Mucosa of descending colon (tissue), 3 donors: ENCODE data around the gene KNG1. TPM values are rescaled to one million over a fixed set of nuclear protein-coding genes. Genes with fewer than 3 reads are reported as not detected.
A peak's percentile ranks its signal among the peaks of the same experiment; 100 is the strongest.

ENCODE experiments used
- ATAC-seq: fragments of 200-7000 bp; cut with Tn5 transposase; one replicate; pipeline ENCODE4 v1.9.1; 2020; ENCODE audit warnings: mild to moderate bottlenecking, moderate library complexity
- DNase-seq, 3 donors: peaks; one replicate each; pipeline ENCODE4 v3.0.0-alpha.2; 2020
- H3K36me3 ChIP-seq: fragments of 200-600 bp; one replicate; pipeline ENCODE4 v1.8.0; 2021; ENCODE audit warnings: low read depth, mild to moderate bottlenecking
- H3K4me1 ChIP-seq: fragments of 200-600 bp; one replicate; pipeline ENCODE4 v1.8.0; 2021; ENCODE audit warnings: low read depth, mild to moderate bottlenecking
- H3K4me3 ChIP-seq: fragments of 200-600 bp; one replicate; pipeline ENCODE4 v1.8.0; 2021; ENCODE audit warnings: mild to moderate bottlenecking
- H3K9me3 ChIP-seq: fragments of 200-600 bp; one replicate; pipeline ENCODE4 v1.8.0; 2021; ENCODE audit warnings: mild to moderate bottlenecking
- intact Hi-C, 2 donors: fragments of 100-400 bp; cut with DNase I in 1 of 2; cut with micrococcal nuclease in 1 of 2; formaldehyde crosslinking; loops; one replicate each; pipeline versions ENCODE4 v1.11.0 to v1.11.1; 2022; cut with DNase I, micrococcal nuclease
- microRNA-seq: library from miRNA; unstranded; fragments of <30 nt; microRNA quantifications from one replicate; pipeline ENCODE4, GENCODE V29; 2019
- total RNA-seq, 3 donors: library from RNA; stranded (reverse); fragmentation: NEBNext Ultra II Directional in 2 of 3; extraction: Animal tissue kit (Norgen Biotek cat#: 25700) in 2 of 3; gene quantifications; one replicate each; pipeline versions ENCODE4 v1.2.1 to v1.2.4, GENCODE V29; 2021 to 2023
- TF ChIP-seq, protein P1 (sequence below): fragments of 200-600 bp; IDR thresholded peaks from one replicate; pipeline ENCODE4 v1.8.0; 2022; ENCODE audit warnings: antibody characterized with exemption, mild to moderate bottlenecking
- donor health status: DM: no; HTN: no; CAD: no; lungs with moderate emphysema.
- donor health status: DM: no; HTN: no; CAD: no.
- donor health status: DM: no; HTN: yes; CAD: no.

KNG1 gene
- total RNA-seq, 3 donors from 2014 or later, result 0.12 to 3.2 (median 0.44) TPM

DNA sequence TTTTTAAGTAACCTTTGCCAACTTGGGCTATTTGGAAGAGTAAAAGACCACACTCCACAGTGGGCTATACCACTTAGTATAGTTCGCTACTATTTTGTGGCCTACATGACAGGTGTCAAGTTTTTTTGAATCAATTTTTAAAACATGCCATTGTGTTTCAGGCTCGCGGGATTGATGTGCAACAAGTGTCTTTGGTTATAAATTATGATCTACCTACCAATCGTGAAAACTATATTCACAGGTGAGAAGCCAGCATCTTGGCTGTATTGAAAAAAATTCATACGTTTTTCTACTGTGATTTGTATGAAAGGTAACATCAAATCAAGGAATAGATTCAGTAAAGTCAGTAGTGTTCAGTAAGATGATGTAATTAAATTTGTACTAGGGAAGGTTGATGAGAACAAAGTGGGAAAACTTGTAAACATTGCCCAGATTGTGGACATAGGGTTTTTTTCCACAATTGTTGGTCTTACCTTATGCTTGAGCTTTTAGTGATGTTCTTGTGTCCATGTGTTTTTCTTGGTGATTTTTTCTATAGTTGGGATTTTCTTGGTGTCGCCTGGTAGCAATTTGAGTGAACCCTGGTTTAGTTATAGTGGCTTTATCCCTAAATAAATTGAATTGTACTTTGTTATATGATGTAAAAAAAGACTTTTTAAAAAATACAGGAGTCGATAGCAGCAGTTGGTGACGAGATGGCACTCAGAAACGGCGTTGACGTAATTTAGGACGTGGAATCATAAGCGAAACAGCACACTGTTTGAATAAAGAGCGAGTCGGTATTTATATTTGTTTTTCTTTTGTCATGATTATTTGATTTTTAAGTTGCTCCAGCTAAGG lies 70.7 kb downstream of the KNG1 start:
- no peak for ATAC-seq
- intact Hi-C loops, result loop anchor here in 1 of 2 donors (5.0 to 10.0 kb wide), 2 partner anchors 853 to 1456 kb away; partner anchors contain the start of gene TRA2B
- H3K36me3 ChIP-seq, result peaks cover 8% of the 10 kb centered on the region
- TF ChIP-seq, protein P1, sequence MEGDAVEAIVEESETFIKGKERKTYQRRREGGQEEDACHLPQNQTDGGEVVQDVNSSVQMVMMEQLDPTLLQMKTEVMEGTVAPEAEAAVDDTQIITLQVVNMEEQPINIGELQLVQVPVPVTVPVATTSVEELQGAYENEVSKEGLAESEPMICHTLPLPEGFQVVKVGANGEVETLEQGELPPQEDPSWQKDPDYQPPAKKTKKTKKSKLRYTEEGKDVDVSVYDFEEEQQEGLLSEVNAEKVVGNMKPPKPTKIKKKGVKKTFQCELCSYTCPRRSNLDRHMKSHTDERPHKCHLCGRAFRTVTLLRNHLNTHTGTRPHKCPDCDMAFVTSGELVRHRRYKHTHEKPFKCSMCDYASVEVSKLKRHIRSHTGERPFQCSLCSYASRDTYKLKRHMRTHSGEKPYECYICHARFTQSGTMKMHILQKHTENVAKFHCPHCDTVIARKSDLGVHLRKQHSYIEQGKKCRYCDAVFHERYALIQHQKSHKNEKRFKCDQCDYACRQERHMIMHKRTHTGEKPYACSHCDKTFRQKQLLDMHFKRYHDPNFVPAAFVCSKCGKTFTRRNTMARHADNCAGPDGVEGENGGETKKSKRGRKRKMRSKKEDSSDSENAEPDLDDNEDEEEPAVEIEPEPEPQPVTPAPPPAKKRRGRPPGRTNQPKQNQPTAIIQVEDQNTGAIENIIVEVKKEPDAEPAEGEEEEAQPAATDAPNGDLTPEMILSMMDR, result no peak
- H3K4me3 ChIP-seq, result no peak overlapping the region
- no peaks in the 10 kb centered on the region for H3K9me3 ChIP-seq
- no peak for DNase-seq
- peaks cover 33% of the 10 kb centered on the region for H3K4me1 ChIP-seq

DNA sequence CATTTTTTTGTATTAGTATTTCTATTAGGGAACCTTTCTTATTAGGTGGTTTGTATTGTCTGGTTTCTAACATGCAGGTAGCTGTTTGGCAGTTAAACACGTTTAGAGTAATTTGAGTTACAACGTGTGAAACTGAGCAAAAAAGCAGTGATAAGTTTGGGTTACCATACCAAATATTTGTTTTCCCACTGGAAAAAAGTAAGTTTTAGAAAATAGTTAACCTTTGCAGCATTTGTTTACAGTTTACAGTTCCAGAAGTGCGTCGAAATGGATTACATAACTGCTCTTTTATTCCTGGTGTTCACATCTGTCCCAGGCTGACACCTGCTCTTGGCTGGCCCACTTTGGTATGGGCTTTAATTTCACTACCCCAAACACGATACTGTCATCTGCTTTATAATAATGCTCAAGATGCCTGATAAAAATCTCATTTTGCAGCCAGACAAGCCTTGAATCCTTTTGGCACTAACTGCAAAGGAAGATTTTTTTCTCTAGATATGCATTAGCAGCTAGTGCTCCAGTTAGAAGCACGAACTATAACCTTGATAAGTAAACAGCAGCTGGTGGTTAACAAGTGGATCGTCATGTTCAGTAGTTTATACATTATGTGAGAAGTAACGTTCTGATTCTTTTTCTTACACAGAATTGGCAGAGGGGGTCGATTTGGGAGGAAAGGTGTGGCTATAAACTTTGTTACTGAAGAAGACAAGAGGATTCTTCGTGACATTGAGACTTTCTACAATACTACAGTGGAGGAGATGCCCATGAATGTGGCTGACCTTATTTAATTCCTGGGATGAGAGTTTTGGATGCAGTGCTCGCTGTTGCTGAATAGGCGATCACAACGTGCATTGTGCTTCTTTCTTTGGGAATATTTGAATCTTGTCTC lies 71.6 kb downstream of the KNG1 start:
- H3K9me3 ChIP-seq, result no peaks in the 10 kb centered on the region
- H3K36me3 ChIP-seq, result peaks cover 8% of the 10 kb centered on the region
- intact Hi-C loops, result loop anchor here in 1 of 2 donors (5.0 to 10.0 kb wide), 2 partner anchors 854 to 1456 kb away; partner anchors contain the start of gene TRA2B
- H3K4me3 ChIP-seq, result no peak overlapping the region
- ATAC-seq, result no peak
- peaks cover 33% of the 10 kb centered on the region for H3K4me1 ChIP-seq
- DNase-seq, result no peak
- TF ChIP-seq, protein P1, result no peak

DNA sequence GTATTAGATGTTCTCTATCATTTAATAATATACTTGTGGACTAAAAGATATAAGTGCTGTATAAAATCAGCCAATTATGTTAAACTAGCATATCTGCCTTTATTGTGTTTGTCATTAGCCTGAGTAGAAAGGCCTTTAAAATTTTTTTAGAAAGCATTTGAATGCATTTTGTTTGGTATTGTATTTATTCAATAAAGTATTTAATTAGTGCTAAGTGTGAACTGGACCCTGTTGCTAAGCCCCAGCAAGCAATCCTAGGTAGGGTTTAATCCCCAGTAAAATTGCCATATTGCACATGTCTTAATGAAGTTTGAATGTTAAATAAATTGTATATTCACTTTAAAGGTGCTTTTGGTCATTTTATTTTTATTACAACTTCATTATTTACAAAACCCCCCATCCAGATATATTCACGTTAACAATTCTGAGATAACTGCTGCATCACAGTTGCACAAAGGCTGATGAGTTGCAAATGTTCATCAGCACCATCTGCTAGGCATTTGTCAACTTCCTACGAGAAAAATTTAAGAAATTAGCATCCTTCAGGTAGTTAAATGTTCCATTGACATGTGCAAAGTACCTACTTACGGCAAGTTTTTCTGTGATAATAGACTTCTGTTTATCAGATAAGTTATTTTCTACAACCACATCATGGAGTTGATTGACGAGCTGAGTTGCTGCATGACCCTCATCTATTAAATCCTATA lies 72.5 kb downstream of the KNG1 start:
- DNase-seq, result no peak
- H3K36me3 ChIP-seq, result peaks cover 8% of the 10 kb centered on the region
- peaks cover 31% of the 10 kb centered on the region for H3K4me1 ChIP-seq
- TF ChIP-seq, protein P1, result no peak
- ATAC-seq, result no peak
- intact Hi-C loops, result loop anchor here in 1 of 2 donors (5.0 to 10.0 kb wide), 2 partner anchors 855 to 1457 kb away; partner anchors contain the start of gene TRA2B
- H3K4me3 ChIP-seq, result no peak overlapping the region
- H3K9me3 ChIP-seq, result no peaks in the 10 kb centered on the region

DNA sequence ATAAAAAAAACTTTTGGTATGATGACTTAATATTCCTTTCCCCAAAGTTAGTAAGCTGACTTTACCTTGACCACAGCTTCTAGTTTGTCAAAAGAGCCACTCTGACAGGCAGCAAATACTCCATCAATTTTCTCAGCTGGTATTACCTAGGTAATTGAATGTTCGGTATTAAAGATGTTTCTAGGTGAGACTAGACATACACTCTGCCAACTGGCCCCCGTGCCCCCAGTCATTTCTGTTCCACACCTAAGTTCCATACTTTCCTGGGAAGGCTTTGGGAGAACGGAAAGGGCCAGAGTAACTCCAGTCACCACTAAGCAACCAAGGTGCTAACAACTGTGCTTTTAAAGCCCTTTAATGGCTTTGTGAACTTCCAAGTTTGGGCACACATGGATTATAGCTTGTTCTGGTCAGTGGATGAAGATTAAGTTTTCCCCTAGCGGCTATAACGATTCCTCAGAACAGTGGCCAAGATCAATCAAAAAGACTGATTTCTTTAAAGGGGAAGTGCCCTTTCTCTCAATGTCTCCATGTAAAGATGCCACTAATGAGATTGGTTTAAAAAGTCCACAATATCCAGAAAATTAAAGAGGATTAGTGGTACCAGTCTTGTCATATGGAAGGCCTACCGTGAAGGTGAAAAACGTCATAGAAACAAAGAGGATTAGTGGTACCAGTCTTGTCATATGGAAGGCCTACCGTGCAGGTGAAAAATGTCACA lies 73.3 kb downstream of the KNG1 start:
- peak; percentile 58 for ATAC-seq
- H3K9me3 ChIP-seq, result no peaks in the 10 kb centered on the region
- no peak for DNase-seq
- intact Hi-C loops, result no loop called here
- H3K4me1 ChIP-seq, result peaks cover 24% of the 10 kb centered on the region
- H3K36me3 ChIP-seq, result peaks cover 8% of the 10 kb centered on the region
- no peak overlapping the region for H3K4me3 ChIP-seq
- TF ChIP-seq, protein P1, result no peak

Small RNA genes lying within 50 kb of the gene (microRNA-seq; reads per million reads assigned to microRNA genes)
- gene MIR1248, result 21.4 reads per million, percentile 42 among the genes with 10 or more reads in this experiment

Other genes starting within 250 kb of the KNG1 start
- 1 to 10 TPM; 3.2 to 3.9 (median 3.8) TPM for gene CRYGS, start 173.0 kb upstream of the KNG1 start, total RNA-seq
- gene TBCCD1, start 150.0 kb upstream of the KNG1 start, total RNA-seq, result 10 to 100 TPM; 11.0 to 13.4 (median 12.6) TPM
- 10 to 100 TPM; 32.2 to 45.7 (median 34.0) TPM for gene DNAJB11, start 146.6 kb upstream of the KNG1 start, total RNA-seq
- gene AHSG, start 104.3 kb upstream of the KNG1 start, total RNA-seq, result not detected
- not detected for gene FETUB, start 77.0 kb upstream of the KNG1 start, total RNA-seq
- not detected for gene HRG, start 51.3 kb upstream of the KNG1 start, total RNA-seq
- gene EIF4A2, start 66.2 kb downstream of the KNG1 start, total RNA-seq, result 100 to 1,000 TPM; 218 to 536 (median 316) TPM
- 10 to 100 TPM in 2 of 3 donors, 1 to 10 TPM in 1; 5.6 to 19.9 (median 15.0) TPM for gene RFC4, start 89.1 kb downstream of the KNG1 start, total RNA-seq
- gene ADIPOQ, start 125.4 kb downstream of the KNG1 start, total RNA-seq, result 1 to 10 TPM in 2 of 3 donors, under 1 TPM in 1; 0.12 to 4.7 (median 1.3) TPM
- 10 to 100 TPM; 23.5 to 58.9 (median 53.6) TPM for gene ST6GAL1, start 213.2 kb downstream of the KNG1 start, total RNA-seq